Keratinocyte (primary cell): ENCODE data around the gene KHNYN.

Source experiments
- CTCF ChIP-seq, 3 experiments: IDR thresholded peaks in 1 of 3; conservative IDR thresholded peaks in 1 of 3; optimal IDR thresholded peaks in 1 of 3; 2 replicates in 2 of 3; 3 replicates in 1 of 3; pipeline versions ENCODE3 to v1.5.1; 2011; ENCODE audit warnings: low read length in 3 of 3, mild to moderate bottlenecking in 3 of 3, moderate library complexity in 2 of 3, control low read depth in 1 of 3, inconsistent platforms in 1 of 3; ENCODE audit not compliant: insufficient read depth in 2 of 3; ENCODE audit errors: extremely low read depth in 1 of 3
- EZH2 ChIP-seq: IDR thresholded peaks from one replicate; pipeline ENCODE4 v1.6.1; 2012; ENCODE audit warnings: inconsistent platforms, mild to moderate bottlenecking, low read length, moderate library complexity

DNA sequence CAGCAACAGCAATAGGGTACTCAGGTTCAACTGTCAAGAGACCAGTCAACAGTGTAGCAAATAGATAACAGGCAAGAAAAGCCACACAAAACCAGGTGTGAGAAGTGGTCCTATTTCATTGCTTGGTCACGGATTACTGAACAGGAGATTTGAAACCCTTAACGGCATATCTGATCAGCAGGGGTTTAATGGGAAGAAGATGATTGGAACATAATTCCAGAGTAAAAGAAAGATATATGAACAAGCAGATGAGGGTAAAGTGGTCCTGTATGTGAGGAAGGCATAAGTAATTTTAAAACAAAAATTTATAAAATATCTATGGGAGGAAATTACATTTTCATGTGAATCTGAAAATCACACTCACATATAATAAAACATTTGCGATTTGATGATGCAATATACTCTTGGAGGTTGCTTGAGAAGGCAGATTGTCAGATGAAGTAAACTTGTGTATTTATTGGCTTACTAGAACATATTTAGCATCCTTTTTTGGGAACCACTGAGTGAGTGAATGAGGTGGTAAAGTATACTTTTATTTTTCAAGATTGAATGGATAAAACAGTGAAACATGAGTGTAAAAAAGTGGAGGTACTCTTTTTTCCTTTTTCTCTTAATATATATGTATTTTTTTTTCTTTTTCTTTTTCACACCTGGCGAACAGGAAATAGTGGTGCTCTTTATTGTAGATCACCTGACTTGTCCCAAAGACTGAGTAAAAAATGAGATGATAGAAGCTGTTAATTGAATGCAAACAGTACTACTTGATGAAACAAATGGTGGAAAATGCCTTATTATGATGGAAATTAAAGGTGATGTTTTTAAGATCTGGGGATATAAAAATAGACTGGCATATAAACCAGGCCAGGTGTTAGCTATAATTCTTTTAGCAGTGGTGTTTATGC is 34.4 kb downstream of the KHNYN start:
- no peak for TF ChIP-seq CTCF (optimal IDR thresholded peaks at IDR 0.05 in 1 of 3, IDR thresholded peaks at IDR 0.05 in 1 of 3, conservative IDR thresholded peaks at IDR 0.05 in 1 of 3; ENCODE audit: extremely low read depth in 1 of 3, insufficient read depth in 2 of 3, low read length in 3 of 3)
- TF ChIP-seq EZH2 = no peak
